T-cell (primary cell): ENCODE measurements around the gene BRINP3. TPM values are rescaled to one million over a fixed set of nuclear protein-coding genes. Genes with fewer than 3 reads are reported as not detected.

Experiments used
- ATAC-seq, 4 experiments: fragments of 200-7000 bp in 3 of 4; fragments of 150-1000 bp in 1 of 4; cut with Tn5 transposase; replicated peaks in 1 of 4; 1 replicate in 3 of 4; 2 replicates in 1 of 4; pipeline ENCODE4 v1.10.0; 2021; ENCODE audit warnings: moderate library complexity in 3 of 4, mild to moderate bottlenecking in 2 of 4, moderate number of reproducible peaks in 1 of 4
- CTCF ChIA-PET, 2 donors: fragments of 300-600 bp; sonication (Branson Sonifier 250); formaldehyde crosslinking; loops; one replicate each; lab custom pipeline; 2022; ENCODE audit warnings: antibody characterized with exemption in 2 of 2; lab: Charles Lee
- POLR2A ChIA-PET, 2 donors: fragments of 300-600 bp; sonication (Branson Sonifier 250); formaldehyde crosslinking; loops; one replicate each; lab custom pipeline; 2022; ENCODE audit warnings: antibody characterized with exemption in 2 of 2; lab: Charles Lee
- DNase-seq, 35 experiments: peaks; one replicate each; pipeline versions ENCODE4 v3.0.0 to v3.0.0-alpha.2; 2013 to 2023
- H3K27ac ChIP-seq: one replicate; pipeline ENCODE4 v1.5.1; 2013; ENCODE audit warnings: low read length
- H3K27me3 ChIP-seq, 2 experiments: replicated peaks in 1 of 2; 1 replicate in 1 of 2; 2 replicates in 1 of 2; pipeline versions ENCODE4 v1.6.1 to v1.7.0; 2013; ENCODE audit warnings: low read length in 1 of 2, mixed read lengths in 1 of 2; ENCODE audit not compliant: control insufficient read depth in 2 of 2, insufficient read depth in 2 of 2; ENCODE audit errors: extremely low read depth in 1 of 2
- H3K36me3 ChIP-seq, 2 donors: 1 replicate in 1 of 2; 2 replicates in 1 of 2; pipeline versions ENCODE4 v1.6.1 to v1.7.0; 2013; ENCODE audit warnings: low read length in 1 of 2; ENCODE audit not compliant: control insufficient read depth in 2 of 2, insufficient read depth in 1 of 2; ENCODE audit errors: extremely low read depth in 1 of 2
- H3K4me1 ChIP-seq, 2 experiments: 1 replicate in 1 of 2; 2 replicates in 1 of 2; pipeline versions ENCODE4 v1.6.1 to v1.7.0; 2013; ENCODE audit warnings: low read length in 2 of 2, mixed read lengths in 1 of 2; ENCODE audit not compliant: insufficient read depth in 2 of 2, control insufficient read depth in 1 of 2; ENCODE audit errors: extremely low read depth in 1 of 2
- H3K4me3 ChIP-seq, 2 donors: 1 replicate in 1 of 2; 2 replicates in 1 of 2; pipeline versions ENCODE4 v1.5.1 to v1.7.0; 2013; ENCODE audit warnings: mild to moderate bottlenecking in 2 of 2, low read length in 1 of 2, moderate library complexity in 1 of 2; ENCODE audit not compliant: control insufficient read depth in 1 of 2; ENCODE audit errors: extremely low read depth in 1 of 2
- H3K9me3 ChIP-seq: 2 replicates; pipeline ENCODE4 v1.7.0; 2013
- H3K27ac Mint-ChIP-seq, 2 donors: one replicate each; pipeline ENCODE4 v1.8.0; 2020 to 2021; ENCODE audit warnings: mild to moderate bottlenecking in 2 of 2, mixed read lengths in 2 of 2
- H3K27me3 Mint-ChIP-seq, 2 donors: one replicate each; pipeline ENCODE4 v1.8.0; 2021 to 2022; ENCODE audit warnings: mixed read lengths in 2 of 2
- H3K36me3 Mint-ChIP-seq: one replicate; pipeline ENCODE4 v1.8.0; 2021; ENCODE audit warnings: mixed read lengths
- H3K4me1 Mint-ChIP-seq, 3 donors: one replicate each; pipeline ENCODE4 v1.8.0; 2020 to 2022; ENCODE audit warnings: mixed read lengths in 3 of 3, mild to moderate bottlenecking in 1 of 3
- H3K4me3 Mint-ChIP-seq, 3 donors: one replicate each; pipeline ENCODE4 v1.8.0; 2020 to 2022; ENCODE audit warnings: mild to moderate bottlenecking in 3 of 3, mixed read lengths in 3 of 3, moderate library complexity in 3 of 3
- H3K9me3 Mint-ChIP-seq, 3 donors: one replicate each; pipeline ENCODE4 v1.8.0; 2020 to 2022; ENCODE audit warnings: mixed read lengths in 3 of 3
- WGBS: methylation state at CpG from one replicate; pipeline ENCODE4 v1.1.5; 2013; ENCODE audit warnings: missing lambda C conversion rate; ENCODE audit not compliant: insufficient coverage; 5-methylcytosine and 5-hydroxymethylcytosine counted together
- total RNA-seq, 35 experiments: library from RNA in 6 of 35; stranded (reverse) in 6 of 35; fragments of 120-200 nt in 1 of 35; gene quantifications; one replicate each; pipeline versions ENCODE4 v1.2.1 to v1.2.4 and lab custom pipeline; 2013 to 2026

Gene BRINP3
- total RNA-seq, 5 donors from 2014 or later (not counting 1 experiment from before 2014, with no cell fraction given) = not detected

DNA sequence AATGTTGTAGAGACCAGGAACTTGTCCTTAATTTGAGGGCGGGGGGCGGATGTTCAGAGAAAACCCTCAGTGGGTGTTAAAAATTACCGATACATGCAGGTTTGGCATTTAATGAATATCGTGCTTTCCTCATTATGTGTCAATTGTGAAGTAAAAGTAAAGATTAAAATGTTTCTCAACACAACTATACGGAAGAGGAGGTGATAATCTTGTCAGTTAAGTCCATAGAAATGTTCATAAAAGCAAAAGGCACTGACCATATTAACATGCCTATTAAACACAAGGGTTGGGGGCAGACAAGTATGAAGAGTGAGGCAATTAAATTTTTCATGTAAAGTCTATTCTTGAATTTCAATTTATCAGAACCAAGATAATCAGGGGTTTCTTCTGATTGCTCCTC is 1.3 kb downstream of the BRINP3 start:
- peaks cover 0 to 2% (median 0%) of the 10 kb centered on the region in 3 donors for H3K9me3 Mint-ChIP-seq
- CTCF ChIA-PET = no interaction called here
- ATAC-seq (no peak), DNase-seq (no peak)
- peaks cover 23 to 29% of the 10 kb centered on the region in 2 donors for H3K27me3 Mint-ChIP-seq
- Histone ChIP-seq H3K36me3 (no peaks in the 10 kb centered on the region), H3K4me1 (no peaks in the 10 kb centered on the region), H3K27me3 (peaks cover 16 to 24% of the 10 kb centered on the region in 2 experiments), H3K9me3 (no peaks in the 10 kb centered on the region), H3K4me3 (no peak overlapping the region), H3K27ac (no peak overlapping the region)
- POLR2A ChIA-PET = no interaction called here
- H3K4me1 Mint-ChIP-seq = peaks cover 5 to 14% (median 14%) of the 10 kb centered on the region in 3 donors
- no peak overlapping the region for H3K27ac Mint-ChIP-seq
- H3K4me3 Mint-ChIP-seq = no peak overlapping the region
- WGBS = no CpG with 5 or more reads among the region's 5 CpGs
- no peaks in the 10 kb centered on the region for H3K36me3 Mint-ChIP-seq

GRCh38 chr1:190475421-190476141 is 2.1 kb downstream of the BRINP3 start:
- peaks cover 5 to 14% (median 14%) of the 10 kb centered on the region in 3 donors for H3K4me1 Mint-ChIP-seq
- no peak overlapping the region for H3K27ac ChIP-seq
- H3K4me3 Mint-ChIP-seq = no peak overlapping the region
- no peak for ATAC-seq
- H3K27me3 ChIP-seq = peaks cover 16 to 24% of the 10 kb centered on the region in 2 experiments
- H3K36me3 Mint-ChIP-seq = no peaks in the 10 kb centered on the region
- peaks cover 0 to 2% (median 0%) of the 10 kb centered on the region in 3 donors for H3K9me3 Mint-ChIP-seq
- peaks cover 23 to 29% of the 10 kb centered on the region in 2 donors for H3K27me3 Mint-ChIP-seq
- WGBS = 8% methylated on average over 17 of the region's 27 CpGs
- H3K36me3 ChIP-seq = no peaks in the 10 kb centered on the region
- no peak for DNase-seq
- H3K9me3 ChIP-seq = no peaks in the 10 kb centered on the region
- H3K27ac Mint-ChIP-seq = no peak overlapping the region
- H3K4me3 ChIP-seq = no peak overlapping the region
- ChIA-PET POLR2A (no interaction called here), CTCF (no interaction called here)
- H3K4me1 ChIP-seq = no peaks in the 10 kb centered on the region

DNA sequence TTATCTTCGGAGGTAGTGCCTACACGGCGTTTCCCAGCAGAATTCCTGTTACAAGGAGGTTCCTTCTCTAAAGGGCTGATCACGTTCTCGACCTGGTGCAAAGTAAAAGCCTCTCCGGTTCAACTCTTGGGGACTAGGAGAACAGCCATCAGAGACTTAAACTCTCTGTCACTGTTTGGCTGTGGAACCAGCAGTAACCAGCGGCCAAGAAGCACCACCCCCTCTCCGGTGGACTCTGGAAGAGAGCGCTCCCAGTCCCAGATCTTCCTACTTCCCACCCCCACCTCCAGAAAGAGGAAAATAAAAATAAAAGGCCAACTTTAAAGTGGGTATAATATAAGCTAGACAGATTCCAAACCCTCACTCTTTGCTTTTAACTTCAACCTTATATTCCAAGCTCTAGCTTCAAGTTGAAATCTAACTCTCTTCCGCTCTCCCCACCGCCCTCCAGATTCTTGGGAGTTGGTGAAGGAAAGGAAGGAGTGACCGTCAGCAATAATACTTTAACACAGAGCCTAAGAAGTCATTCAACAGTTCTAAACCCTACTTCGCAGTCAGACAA is 2.9 kb downstream of the BRINP3 start:
- peaks cover 5 to 14% (median 14%) of the 10 kb centered on the region in 3 donors for H3K4me1 Mint-ChIP-seq
- H3K36me3 ChIP-seq = no peaks in the 10 kb centered on the region
- H3K36me3 Mint-ChIP-seq = no peaks in the 10 kb centered on the region
- no peak overlapping the region for H3K4me3 Mint-ChIP-seq
- POLR2A ChIA-PET = no interaction called here
- H3K4me1 ChIP-seq = no peaks in the 10 kb centered on the region
- CTCF ChIA-PET = no interaction called here
- no peak for ATAC-seq
- no peaks in the 10 kb centered on the region for H3K9me3 ChIP-seq
- peaks cover 16 to 24% of the 10 kb centered on the region in 2 experiments for H3K27me3 ChIP-seq
- no peak for DNase-seq
- no peak overlapping the region for H3K27ac Mint-ChIP-seq
- no peak overlapping the region for H3K27ac ChIP-seq
- H3K4me3 ChIP-seq = no peak overlapping the region
- peaks cover 23 to 29% of the 10 kb centered on the region in 2 donors for H3K27me3 Mint-ChIP-seq
- H3K9me3 Mint-ChIP-seq = peaks cover 0 to 2% (median 0%) of the 10 kb centered on the region in 3 donors
- 30% methylated on average over 2 of the region's 13 CpGs for WGBS

GRCh38 chr1:190474010-190474409 is 3.7 kb downstream of the BRINP3 start:
- no peak overlapping the region for H3K27ac ChIP-seq
- Mint-ChIP-seq H3K27ac (no peak overlapping the region), H3K27me3 (peaks cover 22 to 29% of the 10 kb centered on the region in 2 donors), H3K4me1 (peaks cover 5 to 14% (median 13%) of the 10 kb centered on the region in 3 donors), H3K4me3 (no peak overlapping the region), H3K36me3 (no peaks in the 10 kb centered on the region), H3K9me3 (peaks cover 0 to 2% (median 0%) of the 10 kb centered on the region in 3 donors)
- no peaks in the 10 kb centered on the region for H3K36me3 ChIP-seq
- CTCF ChIA-PET = no interaction called here
- no peaks in the 10 kb centered on the region for H3K4me1 ChIP-seq
- H3K9me3 ChIP-seq = no peaks in the 10 kb centered on the region
- H3K27me3 ChIP-seq = peaks cover 16 to 24% of the 10 kb centered on the region in 2 experiments
- POLR2A ChIA-PET = no interaction called here
- no peak overlapping the region for H3K4me3 ChIP-seq
- no CpG with 5 or more reads among the region's 2 CpGs for WGBS
- no peak for ATAC-seq
- DNase-seq = no peak

GRCh38 chr1:190472494-190472893 is 5.2 kb downstream of the BRINP3 start:
- POLR2A ChIA-PET = no interaction called here
- no CpG with 5 or more reads among the region's 1 CpG for WGBS
- Mint-ChIP-seq H3K9me3 (peaks cover 0 to 2% (median 0%) of the 10 kb centered on the region in 3 donors), H3K4me3 (no peak overlapping the region), H3K27me3 (peaks cover 14 to 23% of the 10 kb centered on the region in 2 donors), H3K27ac (no peak overlapping the region), H3K36me3 (no peaks in the 10 kb centered on the region), H3K4me1 (peaks cover 3% of the 10 kb centered on the region in 3 donors)
- CTCF ChIA-PET = no interaction called here
- DNase-seq = no peak
- H3K27ac ChIP-seq = no peak overlapping the region
- H3K4me3 ChIP-seq = no peak overlapping the region
- H3K4me1 ChIP-seq = no peaks in the 10 kb centered on the region
- no peaks in the 10 kb centered on the region for H3K9me3 ChIP-seq
- H3K36me3 ChIP-seq = no peaks in the 10 kb centered on the region
- ATAC-seq = no peak
- peaks cover 7 to 16% of the 10 kb centered on the region in 2 experiments for H3K27me3 ChIP-seq

GRCh38 chr1:190472042-190472441 is 5.6 kb downstream of the BRINP3 start:
- H3K27ac ChIP-seq = no peak overlapping the region
- H3K4me3 ChIP-seq = no peak overlapping the region
- H3K9me3 ChIP-seq = no peaks in the 10 kb centered on the region
- H3K27me3 ChIP-seq = peaks cover 7 to 16% of the 10 kb centered on the region in 2 experiments
- DNase-seq = no peak
- no peak for ATAC-seq
- no peaks in the 10 kb centered on the region for H3K36me3 ChIP-seq
- no CpG with 5 or more reads among the region's 2 CpGs for WGBS
- no peaks in the 10 kb centered on the region for H3K4me1 ChIP-seq
- Mint-ChIP-seq H3K27me3 (peaks cover 10 to 19% of the 10 kb centered on the region in 2 donors), H3K9me3 (peaks cover 0 to 2% (median 0%) of the 10 kb centered on the region in 3 donors), H3K4me3 (no peak overlapping the region), H3K27ac (no peak overlapping the region), H3K4me1 (no peaks in the 10 kb centered on the region), H3K36me3 (no peaks in the 10 kb centered on the region)
- ChIA-PET POLR2A (no interaction called here), CTCF (no interaction called here)
